CD8-positive, alpha-beta memory T cell (primary cell): ENCODE data around the gene RBM15. TPM values are rescaled to one million over a fixed set of nuclear protein-coding genes. Genes with fewer than 3 reads are reported as not detected.
A peak's percentile ranks its signal among the peaks of the same experiment; 100 is the strongest.

Experiments used
- CTCF ChIA-PET: fragments of 350-600 bp; sonication (Branson Sonifier 250); formaldehyde crosslinking; loops from one replicate; lab custom pipeline; 2021; ENCODE audit warnings: antibody characterized with exemption; lab: Charles Lee
- POLR2A ChIA-PET: fragments of 350-600 bp; sonication (Branson Sonifier 250); formaldehyde crosslinking; loops from one replicate; lab custom pipeline; 2021; ENCODE audit warnings: antibody characterized with exemption; lab: Charles Lee
- DNase-seq, 5 donors: peaks; one replicate each; pipeline versions ENCODE4 v3.0.0 to v3.0.0-alpha.2; 2020 to 2022; ENCODE audit warnings: mixed read lengths in 1 of 5
- H3K27ac ChIP-seq: one replicate; pipeline ENCODE4 v1.7.0; 2013; ENCODE audit warnings: low read depth, mild to moderate bottlenecking, low read length, moderate library complexity
- H3K27me3 ChIP-seq: 2 replicates; pipeline ENCODE4 v1.7.0; 2013; ENCODE audit warnings: low read length, mild to moderate bottlenecking; ENCODE audit not compliant: insufficient read depth, poor library complexity, severe bottlenecking
- H3K36me3 ChIP-seq: 2 replicates; pipeline ENCODE4 v1.7.0; 2013; ENCODE audit warnings: mild to moderate bottlenecking, low read length, moderate library complexity; ENCODE audit not compliant: insufficient read depth
- H3K4me1 ChIP-seq: 2 replicates; pipeline ENCODE4 v1.7.0; 2013; ENCODE audit warnings: mild to moderate bottlenecking, low read length, moderate library complexity; ENCODE audit not compliant: insufficient read depth
- H3K4me3 ChIP-seq: 2 replicates; pipeline ENCODE4 v1.7.0; 2013; ENCODE audit warnings: mild to moderate bottlenecking, low read length
- H3K9me3 ChIP-seq: 2 replicates; pipeline ENCODE4 v1.7.0; 2013; ENCODE audit warnings: mild to moderate bottlenecking, low read length
- H3K27ac Mint-ChIP-seq, 8 donors: one replicate each; pipeline ENCODE4 v1.8.0; 2020 to 2021; ENCODE audit warnings: mixed read lengths in 8 of 8, mild to moderate bottlenecking in 6 of 8, inconsistent platforms in 3 of 8, moderate library complexity in 3 of 8
- H3K27me3 Mint-ChIP-seq, 2 donors: one replicate each; pipeline ENCODE4 v1.8.0; 2020 to 2021; ENCODE audit warnings: mixed read lengths in 2 of 2, mild to moderate bottlenecking in 1 of 2, moderate library complexity in 1 of 2
- H3K36me3 Mint-ChIP-seq, 3 donors: one replicate each; pipeline ENCODE4 v1.8.0; 2020 to 2021; ENCODE audit warnings: mixed read lengths in 3 of 3, inconsistent platforms in 1 of 3, mild to moderate bottlenecking in 1 of 3
- H3K4me1 Mint-ChIP-seq, 3 donors: one replicate each; pipeline ENCODE4 v1.8.0; 2020 to 2021; ENCODE audit warnings: mixed read lengths in 3 of 3, inconsistent platforms in 1 of 3, mild to moderate bottlenecking in 1 of 3
- H3K4me3 Mint-ChIP-seq, 7 donors: one replicate each; pipeline ENCODE4 v1.8.0; 2020 to 2021; ENCODE audit warnings: mixed read lengths in 7 of 7, mild to moderate bottlenecking in 6 of 7, moderate library complexity in 4 of 7, inconsistent platforms in 2 of 7
- H3K9me3 Mint-ChIP-seq, 5 donors: one replicate each; pipeline ENCODE4 v1.8.0; 2020 to 2022; ENCODE audit warnings: mixed read lengths in 5 of 5, mild to moderate bottlenecking in 3 of 5, moderate library complexity in 2 of 5, inconsistent platforms in 1 of 5
- polyA plus RNA-seq: library from polyadenylated mRNA; unstranded; fragments of 300-500 nt; fragmentation: Illumina TruSeq; gene quantifications from one replicate; pipeline ENCODE4 v1.2.3, GENCODE V29; 2021
- total RNA-seq, 2 experiments: library from RNA; stranded (reverse); gene quantifications; one replicate each; pipeline ENCODE4 v1.2.3, GENCODE V29; 2021

RBM15 gene
- total and polyA plus RNA-seq, 3 experiments from 2014 or later, result 10.7 to 54.0 (median 53.9) TPM

- CTCF ChIA-PET, result interaction anchor here (0.6 to 16.2 kb wide), 24 partner anchors 8 to 293 kb away, joined by 3 to 438 read pairs (median 4); partner anchors contain the start of genes KCNA2, KCNC4 and RBM15
- Mint-ChIP-seq H3K4me3 (peak overlapping the region in 1 of 7 donors; percentile 54), H3K27ac (no peak overlapping the region)
These were observed 26.7 kb upstream of the RBM15 start for GRCh38 chr1:110312188-110313121.

DNA sequence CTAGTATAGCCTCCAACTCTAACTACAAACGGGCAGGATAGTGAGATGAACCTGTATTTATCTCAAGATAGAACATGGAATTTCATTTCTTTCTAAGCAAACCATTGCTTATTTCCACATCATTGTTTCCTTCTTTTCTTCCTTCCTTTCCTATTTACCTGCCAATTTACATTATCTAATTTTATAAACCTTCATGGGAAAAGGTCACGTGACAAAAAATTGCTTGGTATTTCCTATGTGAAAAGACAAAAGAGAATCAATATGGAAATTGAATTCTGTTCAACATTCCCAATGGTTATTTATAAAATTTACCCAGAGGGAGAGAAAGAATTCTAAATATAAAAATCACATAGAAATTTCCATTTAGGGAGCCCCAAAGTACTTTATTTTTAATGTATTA, 22.4 kb upstream of the RBM15 start:
- H3K9me3 Mint-ChIP-seq, result no peaks in the 10 kb centered on the region
- CTCF ChIA-PET, result interaction anchor here (16.2 kb wide), 1 partner anchor 110 kb away, joined by 438 read pairs; the partner anchor contains the start of gene KCNC4
- POLR2A ChIA-PET, result no interaction called here
- peaks cover 0 to 2% (median 0%) of the 10 kb centered on the region in 3 donors for H3K36me3 Mint-ChIP-seq
- Histone ChIP-seq H3K36me3 (no peaks in the 10 kb centered on the region), H3K4me1 (no peaks in the 10 kb centered on the region), H3K27ac (no peak overlapping the region), H3K9me3 (no peaks in the 10 kb centered on the region), H3K4me3 (no peak overlapping the region), H3K27me3 (no peaks in the 10 kb centered on the region)
- peaks cover under 1 to 5% of the 10 kb centered on the region in 2 donors for H3K27me3 Mint-ChIP-seq
- peaks cover 0 to 2% (median 0%) of the 10 kb centered on the region in 3 donors for H3K4me1 Mint-ChIP-seq
- no peak overlapping the region for H3K4me3 Mint-ChIP-seq
- no peak overlapping the region for H3K27ac Mint-ChIP-seq
- DNase-seq, result no peak

More at GRCh38 chr1:110312188-110313121, 26.7 kb upstream of the RBM15 start:
- no peaks in the 10 kb centered on the region for H3K27me3 ChIP-seq
- H3K36me3 Mint-ChIP-seq, result no peaks in the 10 kb centered on the region
- peaks cover 0 to 2% (median 0%) of the 10 kb centered on the region in 3 donors for H3K4me1 Mint-ChIP-seq
- no peak overlapping the region for H3K27ac ChIP-seq
- H3K4me1 ChIP-seq, result no peaks in the 10 kb centered on the region
- no peaks in the 10 kb centered on the region for H3K36me3 ChIP-seq
- H3K9me3 ChIP-seq, result no peaks in the 10 kb centered on the region
- POLR2A ChIA-PET, result interaction anchor here (0.6 to 1.3 kb wide), 4 partner anchors 26 to 146 kb away, joined by 3 to 12 read pairs (median 5); partner anchors contain the start of gene KCNC4
- H3K4me3 ChIP-seq, result no peak overlapping the region
- peak; percentile 57 to 82 (median 62) for DNase-seq
- peaks cover 0 to 2% of the 10 kb centered on the region in 2 donors for H3K27me3 Mint-ChIP-seq
- no peaks in the 10 kb centered on the region for H3K9me3 Mint-ChIP-seq

DNA sequence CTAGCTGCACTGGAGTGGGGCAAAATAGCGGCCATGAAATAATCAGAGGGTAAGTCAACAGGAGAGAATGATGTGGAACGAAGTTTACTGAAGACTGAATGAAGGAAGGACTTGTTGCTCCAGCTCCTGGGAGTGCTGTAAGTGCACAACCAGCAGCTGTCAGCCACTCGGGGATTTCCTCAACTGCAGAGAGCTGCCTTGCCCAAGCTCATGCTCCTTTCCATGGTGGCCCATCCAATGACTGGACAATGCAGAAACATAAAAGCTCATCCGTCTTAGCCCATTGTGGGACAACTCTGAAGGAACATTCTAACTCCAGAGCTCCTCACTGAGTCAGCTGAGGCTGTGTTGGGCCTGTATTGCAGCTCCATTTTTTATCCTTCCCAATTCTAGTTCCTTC, 21.1 kb upstream of the RBM15 start:
- Mint-ChIP-seq H3K4me3 (no peak overlapping the region), H3K27me3 (peaks cover 4 to 5% of the 10 kb centered on the region in 2 donors), H3K36me3 (peaks cover 0 to 2% (median 0%) of the 10 kb centered on the region in 3 donors), H3K9me3 (no peaks in the 10 kb centered on the region), H3K4me1 (no peaks in the 10 kb centered on the region), H3K27ac (no peak overlapping the region)
- CTCF ChIA-PET, result interaction anchor here (1.1 to 16.2 kb wide), 3 partner anchors 12 to 143 kb away, joined by 3 to 438 read pairs (median 5); partner anchors contain the start of gene KCNC4
- no peak for DNase-seq
- no peaks in the 10 kb centered on the region for H3K9me3 ChIP-seq
- POLR2A ChIA-PET, result no interaction called here
- no peak overlapping the region for H3K27ac ChIP-seq
- no peaks in the 10 kb centered on the region for H3K4me1 ChIP-seq
- no peaks in the 10 kb centered on the region for H3K27me3 ChIP-seq
- H3K4me3 ChIP-seq, result no peak overlapping the region
- no peaks in the 10 kb centered on the region for H3K36me3 ChIP-seq

- H3K27me3 Mint-ChIP-seq, result peaks cover 4 to 5% of the 10 kb centered on the region in 2 donors
- Histone ChIP-seq H3K27ac (no peak overlapping the region), H3K9me3 (no peaks in the 10 kb centered on the region), H3K4me1 (no peaks in the 10 kb centered on the region), H3K4me3 (no peak overlapping the region), H3K27me3 (no peaks in the 10 kb centered on the region), H3K36me3 (no peaks in the 10 kb centered on the region)
- no peaks in the 10 kb centered on the region for H3K4me1 Mint-ChIP-seq
- POLR2A ChIA-PET, result no interaction called here
- no peak overlapping the region for H3K4me3 Mint-ChIP-seq
- no peak overlapping the region for H3K27ac Mint-ChIP-seq
- no peak for DNase-seq
- H3K9me3 Mint-ChIP-seq, result no peaks in the 10 kb centered on the region
- CTCF ChIA-PET, result interaction anchor here (1.5 to 16.2 kb wide), 2 partner anchors 18 to 113 kb away, joined by 4 to 438 read pairs; partner anchors contain the start of gene KCNC4
- H3K36me3 Mint-ChIP-seq, result peaks cover 0 to 2% (median 0%) of the 10 kb centered on the region in 3 donors
These were observed 19.6 kb upstream of the RBM15 start for GRCh38 chr1:110319332-110320167.

GRCh38 chr1:110320168-110320518, 19.0 kb upstream of the RBM15 start:
- Histone ChIP-seq H3K4me3 (no peak overlapping the region), H3K36me3 (no peaks in the 10 kb centered on the region), H3K27me3 (no peaks in the 10 kb centered on the region), H3K27ac (no peak overlapping the region), H3K4me1 (no peaks in the 10 kb centered on the region), H3K9me3 (no peaks in the 10 kb centered on the region)
- Mint-ChIP-seq H3K9me3 (no peaks in the 10 kb centered on the region), H3K4me3 (no peak overlapping the region), H3K36me3 (peaks cover 0 to 2% (median 0%) of the 10 kb centered on the region in 3 donors), H3K27ac (no peak overlapping the region), H3K27me3 (peaks cover 4 to 5% of the 10 kb centered on the region in 2 donors), H3K4me1 (no peaks in the 10 kb centered on the region)
- CTCF ChIA-PET, result interaction anchor here (16.2 kb wide), 1 partner anchor 114 kb away, joined by 438 read pairs; the partner anchor contains the start of gene KCNC4
- no peak for DNase-seq
- POLR2A ChIA-PET, result no interaction called here

- peaks cover 0 to 2% (median 0%) of the 10 kb centered on the region in 3 donors for H3K36me3 Mint-ChIP-seq
- Histone ChIP-seq H3K27ac (no peak overlapping the region), H3K36me3 (no peaks in the 10 kb centered on the region), H3K9me3 (no peaks in the 10 kb centered on the region), H3K4me1 (no peaks in the 10 kb centered on the region), H3K27me3 (no peaks in the 10 kb centered on the region), H3K4me3 (no peak overlapping the region)
- CTCF ChIA-PET, result interaction anchor here (16.2 kb wide), 1 partner anchor 115 kb away, joined by 438 read pairs; the partner anchor contains the start of gene KCNC4
- peaks cover 4 to 5% of the 10 kb centered on the region in 2 donors for H3K27me3 Mint-ChIP-seq
- no peaks in the 10 kb centered on the region for H3K4me1 Mint-ChIP-seq
- POLR2A ChIA-PET, result no interaction called here
- H3K9me3 Mint-ChIP-seq, result no peaks in the 10 kb centered on the region
- H3K4me3 Mint-ChIP-seq, result no peak overlapping the region
- H3K27ac Mint-ChIP-seq, result no peak overlapping the region
- no peak for DNase-seq
These were observed 18.1 kb upstream of the RBM15 start for GRCh38 chr1:110321045-110321444.

GRCh38 chr1:110321846-110322245, 17.3 kb upstream of the RBM15 start:
- peaks cover 0 to 2% (median 0%) of the 10 kb centered on the region in 3 donors for H3K36me3 Mint-ChIP-seq
- H3K36me3 ChIP-seq, result no peaks in the 10 kb centered on the region
- no peaks in the 10 kb centered on the region for H3K9me3 Mint-ChIP-seq
- no peak overlapping the region for H3K4me3 ChIP-seq
- ChIA-PET CTCF (interaction anchor here (16.2 kb wide), 1 partner anchor 116 kb away, joined by 438 read pairs; the partner anchor contains the start of gene KCNC4), POLR2A (no interaction called here)
- H3K27me3 Mint-ChIP-seq, result peaks cover 4 to 5% of the 10 kb centered on the region in 2 donors
- no peaks in the 10 kb centered on the region for H3K27me3 ChIP-seq
- peak overlapping the region in 1 of 8 donors; percentile 49 for H3K27ac Mint-ChIP-seq
- no peak for DNase-seq
- no peaks in the 10 kb centered on the region for H3K4me1 ChIP-seq
- no peaks in the 10 kb centered on the region for H3K4me1 Mint-ChIP-seq
- no peak overlapping the region for H3K4me3 Mint-ChIP-seq
- no peaks in the 10 kb centered on the region for H3K9me3 ChIP-seq
- H3K27ac ChIP-seq, result no peak overlapping the region
